ENCODE measurements around the gene CAPN2.
"Not testable (repeated sequence)": the region's sequence is repeated elsewhere in the genome, so short reads cannot be mapped to it uniquely, and the experiment has no call there.

Gene CAPN2

GRCh38 chr1:223717123-223717522 lies 4.8 kb downstream of the CAPN2 start:
- no peak for DNase-seq

GRCh38 chr1:223717695-223718363 lies 5.5 kb downstream of the CAPN2 start:
- no peak for DNase-seq

GRCh38 chr1:223718850-223719249 lies 6.5 kb downstream of the CAPN2 start:
- DNase-seq, result peak; percentile 54

- DNase-seq, result peak; percentile 76
These were observed 8.7 kb downstream of the CAPN2 start for GRCh38 chr1:223720971-223721591.

- no peak for DNase-seq
These were observed 9.6 kb downstream of the CAPN2 start for GRCh38 chr1:223721658-223722607.

- DNase-seq, result no peak
These were observed 11.1 kb downstream of the CAPN2 start for GRCh38 chr1:223723351-223723904.

GRCh38 chr1:223724376-223724775 lies 12.0 kb downstream of the CAPN2 start:
- DNase-seq, result peak; percentile 39

- DNase-seq, result no peak
These were observed 13.2 kb downstream of the CAPN2 start for GRCh38 chr1:223725578-223725977.

GRCh38 chr1:223726380-223727001 lies 14.2 kb downstream of the CAPN2 start:
- DNase-seq, result peak; percentile 97

- DNase-seq, result no peak
These were observed 15.2 kb downstream of the CAPN2 start for GRCh38 chr1:223727541-223727940.

GRCh38 chr1:223729906-223730305 lies 17.6 kb downstream of the CAPN2 start:
- DNase-seq, result no peak

GRCh38 chr1:223730479-223731132 lies 18.3 kb downstream of the CAPN2 start:
- DNase-seq, result peak; percentile 53

GRCh38 chr1:223731133-223731770 lies 18.9 kb downstream of the CAPN2 start:
- DNase-seq, result peak; percentile 75

- peak; percentile 61 for DNase-seq
These were observed 20.9 kb downstream of the CAPN2 start for GRCh38 chr1:223732993-223733798.

GRCh38 chr1:223733898-223734852 lies 21.8 kb downstream of the CAPN2 start:
- DNase-seq, result no peak

- not testable (repeated sequence) for DNase-seq
These were observed 24.3 kb downstream of the CAPN2 start for GRCh38 chr1:223736638-223737037.

- no peak for DNase-seq
These were observed 25.0 kb downstream of the CAPN2 start for GRCh38 chr1:223737342-223737741.

- no peak for DNase-seq
These were observed 26.4 kb downstream of the CAPN2 start for GRCh38 chr1:223738465-223739365.

Data from fibroblast of skin of abdomen (primary cell).